Breast epithelium (tissue), 3 donors: ENCODE measurements around the gene APBB2.

ENCODE experiments used
- CTCF ChIP-seq, 3 donors: fragments of 450-650 bp; IDR thresholded peaks; one replicate each; pipeline ENCODE4 v1.5.1; 2016 to 2017; ENCODE audit warnings: antibody characterized with exemption in 3 of 3, mild to moderate bottlenecking in 3 of 3, moderate library complexity in 3 of 3
- POLR2A ChIP-seq: fragments of 450-650 bp; IDR thresholded peaks from one replicate; pipeline ENCODE4 v1.6.1; 2016; ENCODE audit warnings: antibody characterized with exemption, mild to moderate bottlenecking, moderate library complexity

- TF ChIP-seq CTCF (IDR thresholded peaks at IDR 0.05) (no peak), POLR2A (no peak)
Measured at GRCh38 chr4:40827758-40828157, 386.6 kb downstream of the APBB2 start.
